SK-N-SH treated with all-trans-retinoic acid at 6 μM for 48 hours (cell line): ENCODE data around the gene PDC.

ENCODE experiments used
- ARNTL ChIP-seq: fragments of 450-650 bp; formaldehyde crosslinking; IDR thresholded peaks from 2 replicates; pipeline ENCODE4 v1.5.0; 2020; ENCODE audit warnings: low read depth, mild to moderate bottlenecking, moderate library complexity, borderline replicate concordance
- GLIS3 ChIP-seq: fragments of 250-450 bp; sonication (Bioruptor Pico); IDR thresholded peaks from 2 replicates; pipeline ENCODE4 v1.5.0; 2020; ENCODE audit warnings: mild to moderate bottlenecking, moderate library complexity
- TCF4 ChIP-seq: fragments of 250-450 bp; sonication (Bioruptor Pico); IDR thresholded peaks from 2 replicates; pipeline ENCODE4 v1.8.0; 2021; ENCODE audit warnings: mild to moderate bottlenecking, moderate library complexity, borderline replicate concordance
- TOX ChIP-seq: fragments of 250-450 bp; sonication (Bioruptor Pico); IDR thresholded peaks from 2 replicates; pipeline ENCODE4 v1.8.0; 2021; ENCODE audit warnings: mild to moderate bottlenecking, moderate library complexity, borderline replicate concordance
- ZFP3 ChIP-seq: fragments of 250-450 bp; sonication (Bioruptor Pico); IDR thresholded peaks from 2 replicates; pipeline ENCODE4 v1.5.0; 2020; ENCODE audit warnings: mild to moderate bottlenecking, moderate library complexity
- ZFP30 ChIP-seq: fragments of 450-650 bp; formaldehyde crosslinking; IDR thresholded peaks from 2 replicates; pipeline ENCODE4 v1.5.0; 2022; ENCODE audit warnings: mild to moderate bottlenecking, moderate library complexity
- ZNF8 ChIP-seq: fragments of 450-650 bp; formaldehyde crosslinking; IDR thresholded peaks from 2 replicates; pipeline ENCODE4 v1.5.0; 2020; ENCODE audit warnings: mild to moderate bottlenecking, moderate library complexity
- TF ChIP-seq, protein P1 (sequence below): fragments of 250-450 bp; sonication (Bioruptor Pico); IDR thresholded peaks from 2 replicates; pipeline ENCODE4 v1.8.0; 2020; ENCODE audit warnings: mild to moderate bottlenecking, moderate library complexity, borderline replicate concordance
- TF ChIP-seq, protein P2 (sequence below): fragments of 250-450 bp; sonication (Bioruptor Pico); IDR thresholded peaks from 2 replicates; pipeline ENCODE4 v1.8.0; 2021; ENCODE audit warnings: low read depth, mild to moderate bottlenecking, moderate library complexity, borderline replicate concordance
- TF ChIP-seq, protein P3 (sequence below): fragments of 250-450 bp; sonication (Bioruptor Pico); IDR thresholded peaks from 2 replicates; pipeline ENCODE4 v1.5.1; 2020; ENCODE audit warnings: low read depth, mild to moderate bottlenecking, moderate library complexity

DNA sequence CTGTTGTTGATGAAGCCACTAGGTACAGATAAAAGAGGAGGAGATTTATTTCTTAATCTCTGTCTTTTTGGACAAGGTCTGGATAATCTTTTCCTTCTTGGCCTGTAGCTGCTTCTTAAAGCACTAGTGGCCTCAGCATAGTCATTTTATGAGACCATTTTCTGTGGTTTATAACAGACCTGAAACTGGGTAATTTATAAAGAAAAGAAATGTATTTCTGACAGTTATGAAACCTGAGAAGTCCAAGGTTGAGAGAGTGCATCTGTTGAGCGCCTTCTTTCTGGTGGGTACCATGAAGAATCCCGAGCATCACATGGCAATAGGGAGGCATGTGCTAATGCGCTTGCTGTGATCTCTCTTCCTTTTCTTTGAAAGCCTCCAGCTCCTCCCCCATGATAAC is 36.7 kb upstream of the PDC start:
- TF ChIP-seq ZNF8 (CRISPR knock-in tag) (no peak), ARNTL (no peak), TCF4 (CRISPR knock-in tag) (no peak), TOX (CRISPR knock-in tag) (no peak), ZFP3 (no peak), GLIS3 (CRISPR knock-in tag) (no peak), ZFP30 (CRISPR knock-in tag) (no peak)
- TF ChIP-seq, protein P1, sequence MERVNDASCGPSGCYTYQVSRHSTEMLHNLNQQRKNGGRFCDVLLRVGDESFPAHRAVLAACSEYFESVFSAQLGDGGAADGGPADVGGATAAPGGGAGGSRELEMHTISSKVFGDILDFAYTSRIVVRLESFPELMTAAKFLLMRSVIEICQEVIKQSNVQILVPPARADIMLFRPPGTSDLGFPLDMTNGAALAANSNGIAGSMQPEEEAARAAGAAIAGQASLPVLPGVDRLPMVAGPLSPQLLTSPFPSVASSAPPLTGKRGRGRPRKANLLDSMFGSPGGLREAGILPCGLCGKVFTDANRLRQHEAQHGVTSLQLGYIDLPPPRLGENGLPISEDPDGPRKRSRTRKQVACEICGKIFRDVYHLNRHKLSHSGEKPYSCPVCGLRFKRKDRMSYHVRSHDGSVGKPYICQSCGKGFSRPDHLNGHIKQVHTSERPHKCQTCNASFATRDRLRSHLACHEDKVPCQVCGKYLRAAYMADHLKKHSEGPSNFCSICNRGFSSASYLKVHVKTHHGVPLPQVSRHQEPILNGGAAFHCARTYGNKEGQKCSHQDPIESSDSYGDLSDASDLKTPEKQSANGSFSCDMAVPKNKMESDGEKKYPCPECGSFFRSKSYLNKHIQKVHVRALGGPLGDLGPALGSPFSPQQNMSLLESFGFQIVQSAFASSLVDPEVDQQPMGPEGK (CRISPR knock-in tag), result no peak
- TF ChIP-seq, protein P2, sequence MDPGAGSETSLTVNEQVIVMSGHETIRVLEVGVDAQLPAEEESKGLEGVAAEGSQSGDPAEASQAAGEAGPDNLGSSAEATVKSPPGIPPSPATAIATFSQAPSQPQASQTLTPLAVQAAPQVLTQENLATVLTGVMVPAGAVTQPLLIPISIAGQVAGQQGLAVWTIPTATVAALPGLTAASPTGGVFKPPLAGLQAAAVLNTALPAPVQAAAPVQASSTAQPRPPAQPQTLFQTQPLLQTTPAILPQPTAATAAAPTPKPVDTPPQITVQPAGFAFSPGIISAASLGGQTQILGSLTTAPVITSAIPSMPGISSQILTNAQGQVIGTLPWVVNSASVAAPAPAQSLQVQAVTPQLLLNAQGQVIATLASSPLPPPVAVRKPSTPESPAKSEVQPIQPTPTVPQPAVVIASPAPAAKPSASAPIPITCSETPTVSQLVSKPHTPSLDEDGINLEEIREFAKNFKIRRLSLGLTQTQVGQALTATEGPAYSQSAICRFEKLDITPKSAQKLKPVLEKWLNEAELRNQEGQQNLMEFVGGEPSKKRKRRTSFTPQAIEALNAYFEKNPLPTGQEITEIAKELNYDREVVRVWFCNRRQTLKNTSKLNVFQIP, result no peak
- TF ChIP-seq, protein P3, sequence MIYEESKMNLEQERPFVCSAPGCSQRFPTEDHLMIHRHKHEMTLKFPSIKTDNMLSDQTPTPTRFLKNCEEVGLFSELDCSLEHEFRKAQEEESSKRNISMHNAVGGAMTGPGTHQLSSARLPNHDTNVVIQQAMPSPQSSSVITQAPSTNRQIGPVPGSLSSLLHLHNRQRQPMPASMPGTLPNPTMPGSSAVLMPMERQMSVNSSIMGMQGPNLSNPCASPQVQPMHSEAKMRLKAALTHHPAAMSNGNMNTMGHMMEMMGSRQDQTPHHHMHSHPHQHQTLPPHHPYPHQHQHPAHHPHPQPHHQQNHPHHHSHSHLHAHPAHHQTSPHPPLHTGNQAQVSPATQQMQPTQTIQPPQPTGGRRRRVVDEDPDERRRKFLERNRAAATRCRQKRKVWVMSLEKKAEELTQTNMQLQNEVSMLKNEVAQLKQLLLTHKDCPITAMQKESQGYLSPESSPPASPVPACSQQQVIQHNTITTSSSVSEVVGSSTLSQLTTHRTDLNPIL (CRISPR knock-in tag), result no peak
